ENCODE measurements around the gene CACHD1.
"Not testable (repeated sequence)": the region's sequence is repeated elsewhere in the genome, so short reads cannot be mapped to it uniquely, and the experiment has no call there.

The CACHD1 gene

GRCh38 chr1:64594446-64594845, 124.5 kb downstream of the CACHD1 start:
- DNase-seq (ENCODE audit: low read depth): no peak

GRCh38 chr1:64595871-64596515, 126.1 kb downstream of the CACHD1 start:
- DNase-seq (ENCODE audit: low read depth): no peak

- DNase-seq (ENCODE audit: low read depth): no peak
Observed at GRCh38 chr1:64597113-64597512, 127.2 kb downstream of the CACHD1 start.

GRCh38 chr1:64598100-64598571, 128.2 kb downstream of the CACHD1 start:
- DNase-seq (ENCODE audit: low read depth): no peak

- no peak for DNase-seq (ENCODE audit: low read depth)
Observed at GRCh38 chr1:64599242-64599641, 129.3 kb downstream of the CACHD1 start.

GRCh38 chr1:64601207-64601606, 131.3 kb downstream of the CACHD1 start:
- DNase-seq (ENCODE audit: low read depth): no peak

- no peak for DNase-seq (ENCODE audit: low read depth)
Observed at GRCh38 chr1:64608005-64608650, 138.2 kb downstream of the CACHD1 start.

- no peak for DNase-seq (ENCODE audit: low read depth)
Observed at GRCh38 chr1:64608651-64609048, 138.7 kb downstream of the CACHD1 start.

- DNase-seq (ENCODE audit: low read depth): not testable (repeated sequence)
Observed at GRCh38 chr1:64610950-64611349, 141.0 kb downstream of the CACHD1 start.

GRCh38 chr1:64616039-64616438, 146.1 kb downstream of the CACHD1 start:
- DNase-seq (ENCODE audit: low read depth): no peak

- DNase-seq (ENCODE audit: low read depth): no peak
Observed at GRCh38 chr1:64623750-64624191, 153.8 kb downstream of the CACHD1 start.

GRCh38 chr1:64624218-64624713, 154.3 kb downstream of the CACHD1 start:
- DNase-seq (ENCODE audit: low read depth): no peak

- DNase-seq (ENCODE audit: low read depth): no peak
Observed at GRCh38 chr1:64624808-64625207, 154.9 kb downstream of the CACHD1 start.

GRCh38 chr1:64630611-64631010, 160.7 kb downstream of the CACHD1 start:
- DNase-seq (ENCODE audit: low read depth): no peak

GRCh38 chr1:64631346-64632034, 161.6 kb downstream of the CACHD1 start:
- DNase-seq (ENCODE audit: low read depth): no peak

GRCh38 chr1:64632936-64633335, 163.0 kb downstream of the CACHD1 start:
- no peak for DNase-seq (ENCODE audit: low read depth)

GRCh38 chr1:64645735-64646134, 175.8 kb downstream of the CACHD1 start:
- no peak for DNase-seq (ENCODE audit: low read depth)

GRCh38 chr1:64650411-64650810, 180.5 kb downstream of the CACHD1 start:
- no peak for DNase-seq (ENCODE audit: low read depth)

GRCh38 chr1:64651841-64652240, 181.9 kb downstream of the CACHD1 start:
- DNase-seq (ENCODE audit: low read depth): no peak

- no peak for DNase-seq (ENCODE audit: low read depth)
Observed at GRCh38 chr1:64653466-64653865, 183.5 kb downstream of the CACHD1 start.

- no peak for DNase-seq (ENCODE audit: low read depth)
Observed at GRCh38 chr1:64654519-64655341, 184.8 kb downstream of the CACHD1 start.

- no peak for DNase-seq (ENCODE audit: low read depth)
Observed at GRCh38 chr1:64655861-64656260, 185.9 kb downstream of the CACHD1 start.
